Measurements from ENCODE around the gene DUSP5.
"Not testable (repeated sequence)": the region's sequence is repeated elsewhere in the genome, so short reads cannot be mapped to it uniquely, and the experiment has no call there.

Gene DUSP5, protein sequence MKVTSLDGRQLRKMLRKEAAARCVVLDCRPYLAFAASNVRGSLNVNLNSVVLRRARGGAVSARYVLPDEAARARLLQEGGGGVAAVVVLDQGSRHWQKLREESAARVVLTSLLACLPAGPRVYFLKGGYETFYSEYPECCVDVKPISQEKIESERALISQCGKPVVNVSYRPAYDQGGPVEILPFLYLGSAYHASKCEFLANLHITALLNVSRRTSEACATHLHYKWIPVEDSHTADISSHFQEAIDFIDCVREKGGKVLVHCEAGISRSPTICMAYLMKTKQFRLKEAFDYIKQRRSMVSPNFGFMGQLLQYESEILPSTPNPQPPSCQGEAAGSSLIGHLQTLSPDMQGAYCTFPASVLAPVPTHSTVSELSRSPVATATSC

GRCh38 chr10:110497438-110498086, at the start of gene DUSP5:
Gene DUSP5, plus strand, starts transcription at chr10:110497907. Its CDS starts 215 bp downstream, at chr10:110498122.
- DNase-seq: peak; percentile 43 to 85

DNA sequence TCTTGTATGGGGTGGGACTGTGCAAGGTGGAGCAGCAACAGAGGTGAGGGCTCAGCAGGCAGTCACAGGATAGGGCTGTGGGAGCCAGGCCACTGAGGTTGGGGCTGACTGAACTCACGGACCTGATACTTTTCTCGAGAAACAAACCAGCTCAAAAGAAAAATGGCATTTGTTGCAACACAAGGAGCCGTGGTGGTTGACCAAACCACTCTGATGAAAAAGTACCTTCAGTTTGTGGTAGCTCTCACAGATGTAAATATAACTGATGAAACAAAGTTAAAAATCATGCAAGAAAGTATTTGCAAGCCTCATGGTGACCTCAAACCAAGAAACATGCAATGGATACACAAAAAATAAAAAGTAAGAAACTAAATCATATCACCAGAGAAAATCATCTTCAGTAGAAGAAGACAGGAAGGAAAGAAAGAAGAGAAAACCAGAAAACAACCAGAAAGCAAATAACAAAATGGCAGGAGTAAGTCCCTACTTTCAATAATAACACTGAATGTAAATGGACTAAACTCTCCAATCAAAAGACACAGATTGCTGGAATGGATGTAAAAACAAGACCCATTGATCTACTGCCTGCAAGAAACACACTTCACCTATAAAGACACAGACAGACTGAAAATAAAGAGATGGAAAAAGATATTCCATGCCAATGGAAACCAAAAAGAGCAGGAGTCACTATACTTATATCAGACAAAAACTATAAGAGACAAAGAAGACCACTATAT, 48.9 kb upstream of the DUSP5 start:
- no peak for DNase-seq

DNA sequence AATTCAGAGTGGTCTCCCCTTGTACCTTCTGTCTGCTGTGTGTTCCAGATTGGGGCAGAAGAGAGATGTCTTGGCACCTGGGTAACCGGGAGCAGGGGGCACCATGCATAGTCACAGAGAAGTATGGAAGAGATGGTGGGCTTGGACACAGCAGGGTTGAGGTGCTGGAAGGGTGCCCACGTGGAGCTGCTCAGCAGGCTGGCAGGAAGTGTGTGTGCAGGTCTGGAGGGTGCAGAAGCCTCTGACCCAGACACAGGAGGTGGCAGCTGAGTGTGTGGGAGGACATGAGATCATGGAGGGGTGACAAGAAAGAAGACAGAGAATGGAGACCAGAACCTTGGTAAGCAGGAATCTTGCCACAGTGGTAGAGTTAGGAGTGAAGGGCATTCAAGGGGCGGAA, 42.3 kb upstream of the DUSP5 start:
- DNase-seq: no peak

DNA sequence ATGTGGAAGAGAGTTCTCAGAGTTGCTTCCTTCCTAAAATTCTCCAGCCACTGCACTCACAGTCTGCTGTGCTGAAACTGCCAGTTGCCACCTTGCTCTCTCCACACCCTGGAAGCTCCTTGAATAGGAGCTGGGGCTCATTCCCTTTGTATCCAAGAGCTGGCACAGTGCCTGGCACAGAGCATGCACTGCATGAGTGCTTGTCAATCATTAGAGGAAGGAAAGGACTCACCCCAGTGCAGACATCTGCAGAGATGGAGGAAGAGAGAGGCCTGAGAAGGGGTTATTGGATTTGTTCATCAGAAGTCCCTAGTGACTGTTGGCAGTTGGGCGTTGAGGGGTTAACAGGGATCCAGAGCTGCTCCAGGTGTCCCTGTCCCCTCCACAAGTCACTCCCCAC, 41.7 kb upstream of the DUSP5 start:
- DNase-seq: peak in 1 of 2 experiments; percentile 1

DNA sequence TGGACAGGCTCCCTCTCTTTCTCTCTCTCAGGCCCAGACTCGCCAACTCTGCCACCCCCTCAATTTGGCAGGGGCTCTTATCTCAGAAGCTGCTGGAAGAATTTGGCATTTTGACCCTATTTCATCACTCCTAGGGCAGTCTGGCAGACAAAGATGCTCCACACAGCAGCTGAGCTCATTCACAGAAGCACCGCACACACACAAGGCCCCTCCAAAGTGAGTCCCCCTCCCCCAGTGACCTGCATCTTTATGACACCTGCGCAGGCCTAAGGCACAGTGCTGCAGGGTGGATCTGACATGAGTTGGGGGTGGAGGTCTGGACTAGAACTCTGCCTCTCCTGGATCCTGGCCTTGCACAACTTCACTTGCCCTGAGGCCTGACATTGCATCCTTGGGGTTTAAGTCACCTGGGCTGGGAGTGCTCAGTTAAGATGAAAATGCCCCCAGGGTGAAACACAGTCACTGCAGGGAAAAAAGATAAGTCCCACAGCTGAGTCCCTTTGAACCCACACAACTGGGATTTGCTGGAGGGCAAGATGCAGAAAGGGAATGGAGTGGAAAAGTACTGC, 41.1 kb upstream of the DUSP5 start:
- no peak for DNase-seq

GRCh38 chr10:110457851-110458250, 39.9 kb upstream of the DUSP5 start:
- DNase-seq: no peak

GRCh38 chr10:110458266-110458920, 39.3 kb upstream of the DUSP5 start:
- DNase-seq: no peak

DNA sequence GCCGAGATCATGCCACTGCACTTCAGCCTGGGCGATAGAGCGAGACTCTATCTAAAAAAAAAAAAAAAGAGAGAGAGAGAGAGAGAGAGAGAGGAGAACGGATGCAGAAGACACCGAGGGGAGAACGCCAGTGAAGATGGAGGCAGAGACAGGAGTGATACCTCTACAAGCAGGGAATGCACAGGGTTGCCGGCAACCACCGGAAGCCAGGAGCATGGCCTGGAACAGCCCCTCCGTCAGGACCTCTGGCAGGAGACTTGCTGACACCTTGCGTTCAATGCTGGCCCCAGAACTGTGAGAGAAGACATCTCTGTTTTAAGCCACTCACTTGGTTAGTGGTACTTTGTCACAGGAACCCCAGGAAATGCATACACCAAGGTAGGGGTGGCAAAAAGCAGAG, 38.1 kb upstream of the DUSP5 start:
- DNase-seq: no peak

DNA sequence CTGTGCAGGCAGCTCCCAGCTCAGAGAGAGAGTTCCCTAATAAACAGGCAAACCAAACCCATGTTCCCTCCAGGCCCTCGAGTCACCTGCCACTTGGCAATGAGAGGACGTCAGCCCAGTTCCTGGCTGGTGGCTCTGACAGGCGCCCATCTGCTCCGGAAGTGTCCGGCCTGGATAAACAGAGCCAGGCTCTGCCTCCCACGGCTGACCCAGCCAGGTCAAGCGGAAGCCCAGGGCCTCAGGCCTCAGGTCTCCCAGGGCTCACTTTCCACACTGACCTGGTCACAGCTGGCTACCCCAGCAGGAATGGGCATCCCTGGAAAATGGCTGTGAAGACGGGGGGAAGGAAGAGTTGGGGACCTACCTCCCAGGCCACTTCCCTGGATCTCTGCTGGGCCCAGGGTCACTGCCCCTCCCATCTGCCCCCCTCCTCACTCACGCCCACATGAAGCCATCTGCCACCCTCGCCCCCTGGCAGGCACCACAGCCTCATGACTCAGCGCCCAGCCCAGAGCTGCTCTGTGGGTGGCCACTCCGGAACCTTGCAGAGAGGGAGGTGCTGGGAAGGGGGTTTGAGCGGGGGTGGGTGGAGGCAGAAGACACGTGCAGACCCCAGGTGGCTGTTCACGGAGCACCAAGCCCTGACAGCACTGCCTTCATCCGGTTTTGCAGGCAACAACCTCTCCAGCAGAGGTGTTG, 37.4 kb upstream of the DUSP5 start:
- DNase-seq: peak; percentile 18 to 54

DNA sequence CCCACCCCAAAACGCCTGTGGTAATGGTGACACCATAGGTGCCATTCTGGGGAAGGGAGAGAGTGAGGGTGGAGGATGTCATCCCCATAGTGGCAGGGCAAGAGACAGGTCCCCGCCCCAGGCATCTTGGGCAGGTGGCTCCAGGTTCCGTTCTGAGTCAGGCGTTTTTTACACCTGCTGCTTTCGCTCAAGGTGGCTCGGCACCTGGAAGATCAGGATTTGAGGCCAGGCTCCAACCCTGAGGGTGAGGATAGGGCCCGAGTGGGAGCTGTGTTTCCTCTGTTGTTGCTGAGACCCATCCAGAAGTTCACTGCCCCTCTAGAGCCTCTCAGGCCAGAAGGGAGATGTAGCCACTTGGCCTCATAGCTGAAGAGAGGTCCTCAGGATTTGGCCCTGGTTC, 36.6 kb upstream of the DUSP5 start:
- no peak for DNase-seq

DNA sequence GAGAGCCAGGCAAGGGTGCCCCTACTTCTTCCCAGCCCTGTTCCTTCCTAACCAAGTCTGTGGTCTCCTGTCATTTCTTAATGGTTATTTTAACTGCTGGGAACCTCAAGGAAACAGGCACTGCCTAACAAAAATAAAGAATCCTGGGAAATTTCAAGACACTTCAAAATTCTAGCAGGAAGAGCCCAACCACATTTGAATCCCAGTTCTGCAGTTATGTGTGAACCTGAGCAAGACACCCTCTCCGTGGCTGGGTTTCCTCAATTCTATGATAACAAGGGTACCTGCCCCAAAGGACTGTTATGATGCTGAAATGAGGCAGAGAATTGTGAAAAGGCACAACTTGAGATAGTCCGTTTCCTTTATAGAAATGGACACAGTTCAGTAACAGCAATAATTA, 36.2 kb upstream of the DUSP5 start:
- no peak for DNase-seq

DNA sequence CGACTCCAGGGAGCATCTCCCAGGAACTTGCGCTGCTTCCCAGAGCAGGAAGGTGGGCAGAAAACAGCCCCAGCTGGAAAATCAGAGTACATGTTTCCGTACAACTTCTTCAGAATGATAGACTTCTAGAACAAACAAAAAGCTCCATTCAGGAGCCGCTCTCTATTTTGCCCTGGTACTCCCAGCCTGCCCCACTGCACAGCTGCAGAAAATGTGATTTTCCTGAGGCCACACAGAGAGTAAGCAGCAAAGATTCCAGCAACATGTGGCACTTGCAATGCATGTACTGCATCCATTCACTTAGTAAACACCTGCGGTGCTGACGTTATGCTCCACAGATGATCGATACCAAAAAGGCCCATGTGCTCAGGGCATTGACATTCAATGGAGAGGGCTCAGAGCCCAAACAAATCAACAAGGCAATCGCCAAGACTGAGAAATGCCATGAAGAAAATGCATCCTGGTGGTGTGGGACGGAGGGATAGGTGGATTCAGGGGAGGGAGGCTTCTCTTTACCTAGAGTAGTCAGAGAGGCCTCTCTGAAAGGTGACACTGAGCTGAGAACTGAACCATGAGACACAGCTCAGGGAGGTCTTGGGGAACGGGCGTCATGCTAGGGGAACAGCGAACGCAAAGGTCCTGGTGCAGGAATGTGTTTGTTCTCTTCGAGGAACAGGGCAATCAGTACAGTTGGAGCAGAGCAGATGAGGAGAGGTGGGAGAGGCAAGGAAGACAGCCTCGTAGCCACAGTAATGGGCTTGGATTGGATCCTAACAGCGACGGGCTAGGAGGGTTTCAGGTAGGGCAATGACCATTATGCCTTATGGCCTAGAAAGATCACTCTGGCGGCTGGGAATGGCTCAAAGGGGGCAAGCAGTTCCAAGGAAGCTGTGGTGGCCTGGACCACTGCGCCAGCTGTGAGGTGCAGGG, 35.3 kb upstream of the DUSP5 start:
- no peak for DNase-seq

DNA sequence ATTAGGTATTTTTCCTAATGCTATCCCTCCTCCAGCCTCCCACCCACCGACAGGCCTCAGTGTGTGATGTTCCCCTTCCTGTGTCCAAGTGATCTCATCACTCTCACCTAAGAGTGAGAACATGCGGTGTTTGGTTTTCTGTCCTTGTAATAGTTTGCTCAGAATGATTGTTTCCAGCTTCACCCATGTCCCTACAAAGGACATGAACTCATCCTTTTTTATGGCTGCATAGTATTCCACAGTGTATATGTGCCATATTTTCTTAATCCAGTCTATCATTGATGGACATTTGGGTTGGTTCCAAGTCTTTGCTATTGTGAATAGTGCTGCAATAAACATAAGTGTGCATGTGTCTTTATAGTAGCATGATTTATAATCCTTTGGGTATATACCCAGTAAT, 29.4 kb upstream of the DUSP5 start:
- not testable (repeated sequence) for DNase-seq

GRCh38 chr10:110470541-110470940, 27.2 kb upstream of the DUSP5 start:
- DNase-seq: not testable (repeated sequence)

DNA sequence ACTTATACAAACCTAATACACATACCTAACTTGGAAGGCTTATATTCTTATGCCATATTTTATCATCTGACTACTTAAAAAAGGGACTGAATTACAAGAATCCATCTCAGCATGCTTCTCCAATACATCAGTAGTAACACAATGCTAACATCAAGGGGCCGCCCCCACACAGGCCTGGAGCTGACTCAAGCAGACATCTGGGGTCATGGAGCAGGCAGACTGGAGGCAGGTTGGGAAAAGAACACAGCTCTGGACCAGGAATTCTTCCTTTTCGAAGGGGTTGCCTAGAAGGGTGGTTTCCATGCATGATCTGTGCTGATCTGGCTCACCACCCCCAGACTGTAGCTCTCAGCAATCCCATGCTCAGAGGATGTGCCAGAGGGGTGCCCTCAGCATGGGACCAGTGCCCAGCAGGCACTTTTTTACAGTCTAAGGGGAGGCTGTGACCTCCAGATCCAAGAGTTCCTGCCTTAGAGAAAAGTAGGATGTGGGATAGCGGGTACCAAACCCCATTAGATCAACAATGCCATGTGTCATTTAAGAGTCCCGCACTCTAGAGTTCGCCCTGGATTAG, 26.1 kb upstream of the DUSP5 start:
- DNase-seq: no peak

- no peak for DNase-seq
Measured at GRCh38 chr10:110474017-110474416, 23.7 kb upstream of the DUSP5 start.

DNA sequence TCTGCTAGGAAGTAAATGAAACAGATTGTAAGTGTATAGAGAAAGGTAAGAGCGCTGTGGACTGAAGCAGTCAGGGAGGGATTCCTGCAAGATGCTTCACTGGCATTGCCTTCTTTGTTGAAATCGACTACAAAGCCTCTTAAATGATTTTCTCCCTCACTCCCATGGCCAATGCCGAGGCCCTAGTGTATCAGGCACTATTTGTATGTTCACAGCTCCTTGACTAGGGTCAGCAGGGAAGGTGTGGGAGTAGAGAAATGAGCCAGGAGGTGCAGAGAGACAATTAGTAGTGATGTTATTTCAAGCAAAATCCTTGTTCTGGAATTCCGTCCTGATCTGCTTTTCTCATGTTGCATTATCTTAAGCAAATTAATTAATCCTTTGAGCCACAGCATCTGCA, 22.9 kb upstream of the DUSP5 start:
- no peak for DNase-seq

- DNase-seq: no peak
Measured at GRCh38 chr10:110475722-110476515, 21.8 kb upstream of the DUSP5 start.

DNA sequence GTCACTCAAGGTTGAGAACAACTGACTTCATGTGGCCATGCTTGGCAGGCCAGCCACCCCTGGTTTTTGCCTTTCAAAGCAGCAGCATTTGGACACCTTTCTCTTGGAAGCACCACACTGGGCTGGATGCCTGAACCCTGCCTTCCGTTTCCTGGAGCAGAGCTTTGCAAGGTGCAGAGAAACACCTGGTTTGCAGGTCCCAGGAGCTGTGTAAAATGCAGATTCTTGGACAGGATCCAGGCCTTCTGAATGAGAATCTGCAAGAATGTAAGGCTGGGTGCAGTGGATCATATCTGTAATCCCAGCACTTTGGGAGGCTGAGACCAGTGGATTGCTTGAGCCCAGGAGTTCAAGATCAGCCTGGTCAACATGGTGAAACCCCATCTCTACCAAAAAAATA, 18.0 kb upstream of the DUSP5 start:
- DNase-seq: no peak

DNA sequence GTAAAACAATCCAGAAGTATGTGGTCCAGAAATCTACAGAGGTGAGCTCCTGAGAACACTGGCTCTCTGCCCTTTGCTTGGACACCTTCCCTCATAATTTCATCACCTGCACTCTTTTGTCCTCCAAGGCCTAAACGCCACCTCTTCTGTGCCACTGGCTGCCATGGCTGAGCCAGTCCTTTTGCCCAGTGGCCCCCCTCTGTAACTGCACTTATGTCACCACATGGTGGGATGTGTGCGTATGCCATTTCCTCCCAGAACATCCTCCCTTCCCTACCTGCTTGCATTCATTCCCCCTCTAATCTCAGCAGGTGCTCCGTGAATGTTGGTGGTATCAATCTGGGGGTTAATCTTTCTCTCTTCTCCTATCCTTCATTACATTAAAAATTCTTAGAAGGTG, 17.3 kb upstream of the DUSP5 start:
- no peak for DNase-seq
